Measurements from ENCODE around the gene C22orf31. TPM values are rescaled to one million over a fixed set of nuclear protein-coding genes. Genes with fewer than 3 reads are reported as not detected.

Gene C22orf31
- total and polyA plus RNA-seq, 5 donors from 2014 or later, result not detected

GRCh38 chr22:29080106-29080975 lies 18.7 kb upstream of the C22orf31 start:
- Histone ChIP-seq H3K27ac (ENCODE audit: insufficient read depth, low read length, poor library complexity, severe bottlenecking) (no peak overlapping the region), H3K36me3 (ENCODE audit: control insufficient read depth, insufficient read depth, low read length) (no peaks in the 10 kb centered on the region), H3K27me3 (ENCODE audit: control insufficient read depth, insufficient read depth, low read length) (peaks cover 10% of the 10 kb centered on the region), H3K9me3 (ENCODE audit: control insufficient read depth in 2 of 2, low read length in 2 of 2) (no peaks in the 10 kb centered on the region), H3K4me1 (ENCODE audit: control insufficient read depth, insufficient read depth, low read length, poor library complexity, severe bottlenecking) (no peaks in the 10 kb centered on the region), H3K4me3 (ENCODE audit: low read depth, low read length) (no peak overlapping the region)
- DNase-seq (no peak), ATAC-seq (ENCODE audit: low read depth in 2 of 2) (no peak)
- Mint-ChIP-seq H3K9me3 (no peaks in the 10 kb centered on the region), H3K27ac (no peak overlapping the region), H3K27me3 (peaks cover 51% of the 10 kb centered on the region), H3K4me1 (no peaks in the 10 kb centered on the region), H3K36me3 (no peaks in the 10 kb centered on the region), H3K4me3 (no peak overlapping the region)

GRCh38 chr22:29079218-29079901 lies 17.7 kb upstream of the C22orf31 start:
- Histone ChIP-seq H3K4me3 (ENCODE audit: low read depth, low read length) (no peak overlapping the region), H3K27ac (ENCODE audit: insufficient read depth, low read length, poor library complexity, severe bottlenecking) (no peak overlapping the region), H3K9me3 (ENCODE audit: control insufficient read depth in 2 of 2, low read length in 2 of 2) (no peaks in the 10 kb centered on the region), H3K27me3 (ENCODE audit: control insufficient read depth, insufficient read depth, low read length) (peaks cover 20% of the 10 kb centered on the region), H3K36me3 (ENCODE audit: control insufficient read depth, insufficient read depth, low read length) (no peaks in the 10 kb centered on the region), H3K4me1 (ENCODE audit: control insufficient read depth, insufficient read depth, low read length, poor library complexity, severe bottlenecking) (peaks cover under 1% of the 10 kb centered on the region)
- Mint-ChIP-seq H3K4me3 (no peak overlapping the region), H3K27me3 (peaks cover 57% of the 10 kb centered on the region), H3K36me3 (no peaks in the 10 kb centered on the region), H3K27ac (no peak overlapping the region), H3K4me1 (peaks cover 0 to 3% (median 0%) of the 10 kb centered on the region in 4 donors), H3K9me3 (no peaks in the 10 kb centered on the region)
- DNase-seq (no peak), ATAC-seq (ENCODE audit: low read depth in 2 of 2) (no peak)

- Mint-ChIP-seq H3K27ac (no peak overlapping the region), H3K27me3 (peaks cover 62% of the 10 kb centered on the region), H3K9me3 (no peaks in the 10 kb centered on the region), H3K36me3 (no peaks in the 10 kb centered on the region), H3K4me1 (peaks cover 0 to 6% (median 0%) of the 10 kb centered on the region in 4 donors), H3K4me3 (no peak overlapping the region)
- Histone ChIP-seq H3K4me3 (ENCODE audit: low read depth, low read length) (no peak overlapping the region), H3K36me3 (ENCODE audit: control insufficient read depth, insufficient read depth, low read length) (no peaks in the 10 kb centered on the region), H3K9me3 (ENCODE audit: control insufficient read depth in 2 of 2, low read length in 2 of 2) (no peaks in the 10 kb centered on the region), H3K4me1 (ENCODE audit: control insufficient read depth, insufficient read depth, low read length, poor library complexity, severe bottlenecking) (peaks cover 6% of the 10 kb centered on the region), H3K27me3 (ENCODE audit: control insufficient read depth, insufficient read depth, low read length) (peaks cover 23% of the 10 kb centered on the region), H3K27ac (ENCODE audit: insufficient read depth, low read length, poor library complexity, severe bottlenecking) (no peak overlapping the region)
- DNase-seq (no peak), ATAC-seq (ENCODE audit: low read depth in 2 of 2) (no peak)
Measured at GRCh38 chr22:29078869-29079207, 17.2 kb upstream of the C22orf31 start.

GRCh38 chr22:29078036-29078868 lies 16.6 kb upstream of the C22orf31 start:
- no peaks in the 10 kb centered on the region for H3K36me3 ChIP-seq (ENCODE audit: control insufficient read depth, insufficient read depth, low read length)
- H3K9me3 ChIP-seq (ENCODE audit: control insufficient read depth in 2 of 2, low read length in 2 of 2), result no peaks in the 10 kb centered on the region
- H3K27ac ChIP-seq (ENCODE audit: insufficient read depth, low read length, poor library complexity, severe bottlenecking), result no peak overlapping the region
- Mint-ChIP-seq H3K4me3 (no peak overlapping the region), H3K9me3 (no peaks in the 10 kb centered on the region), H3K36me3 (no peaks in the 10 kb centered on the region), H3K27ac (no peak overlapping the region), H3K27me3 (peaks cover 67% of the 10 kb centered on the region), H3K4me1 (peaks cover 0 to 6% (median 0%) of the 10 kb centered on the region in 4 donors)
- peaks cover 23% of the 10 kb centered on the region for H3K27me3 ChIP-seq (ENCODE audit: control insufficient read depth, insufficient read depth, low read length)
- DNase-seq (no peak), ATAC-seq (ENCODE audit: low read depth in 2 of 2) (no peak)
- H3K4me3 ChIP-seq (ENCODE audit: low read depth, low read length), result no peak overlapping the region
- peaks cover 12% of the 10 kb centered on the region for H3K4me1 ChIP-seq (ENCODE audit: control insufficient read depth, insufficient read depth, low read length, poor library complexity, severe bottlenecking)

- H3K27ac ChIP-seq (ENCODE audit: insufficient read depth, low read length, poor library complexity, severe bottlenecking), result no peak overlapping the region
- DNase-seq (no peak), ATAC-seq (ENCODE audit: low read depth in 2 of 2) (no peak)
- H3K36me3 ChIP-seq (ENCODE audit: control insufficient read depth, insufficient read depth, low read length), result no peaks in the 10 kb centered on the region
- no peak overlapping the region for H3K4me3 ChIP-seq (ENCODE audit: low read depth, low read length)
- peaks cover 24% of the 10 kb centered on the region for H3K27me3 ChIP-seq (ENCODE audit: control insufficient read depth, insufficient read depth, low read length)
- peaks cover 0 to 4% (median 0%) of the 10 kb centered on the region in 7 donors for H3K9me3 Mint-ChIP-seq
- no peaks in the 10 kb centered on the region for H3K9me3 ChIP-seq (ENCODE audit: control insufficient read depth in 2 of 2, low read length in 2 of 2)
- peaks cover 69% of the 10 kb centered on the region for H3K27me3 Mint-ChIP-seq
- H3K4me1 ChIP-seq (ENCODE audit: control insufficient read depth, insufficient read depth, low read length, poor library complexity, severe bottlenecking), result peaks cover 30% of the 10 kb centered on the region
- H3K36me3 Mint-ChIP-seq, result no peaks in the 10 kb centered on the region
- peaks cover 0 to 21% (median 6%) of the 10 kb centered on the region in 4 donors for H3K4me1 Mint-ChIP-seq
- H3K4me3 Mint-ChIP-seq, result peak overlapping the region; percentile 58 to 78 (median 68)
- H3K27ac Mint-ChIP-seq, result no peak overlapping the region
Measured at GRCh38 chr22:29074276-29074772, 12.7 kb upstream of the C22orf31 start.

GRCh38 chr22:29073618-29074275 lies 12.1 kb upstream of the C22orf31 start:
- peak in 1 of 3 donors; percentile 10 for DNase-seq
- Histone ChIP-seq H3K9me3 (ENCODE audit: control insufficient read depth in 2 of 2, low read length in 2 of 2) (no peaks in the 10 kb centered on the region), H3K36me3 (ENCODE audit: control insufficient read depth, insufficient read depth, low read length) (no peaks in the 10 kb centered on the region), H3K27ac (ENCODE audit: insufficient read depth, low read length, poor library complexity, severe bottlenecking) (no peak overlapping the region), H3K27me3 (ENCODE audit: control insufficient read depth, insufficient read depth, low read length) (peaks cover 24% of the 10 kb centered on the region), H3K4me3 (ENCODE audit: low read depth, low read length) (no peak overlapping the region), H3K4me1 (ENCODE audit: control insufficient read depth, insufficient read depth, low read length, poor library complexity, severe bottlenecking) (peaks cover 30% of the 10 kb centered on the region)
- H3K27ac Mint-ChIP-seq, result no peak overlapping the region
- peaks cover 68% of the 10 kb centered on the region for H3K27me3 Mint-ChIP-seq
- peak overlapping the region; percentile 43 to 78 (median 66) for H3K4me3 Mint-ChIP-seq
- no peak for ATAC-seq (ENCODE audit: low read depth in 2 of 2)
- no peaks in the 10 kb centered on the region for H3K36me3 Mint-ChIP-seq
- H3K9me3 Mint-ChIP-seq, result peaks cover 0 to 4% (median 0%) of the 10 kb centered on the region in 7 donors
- H3K4me1 Mint-ChIP-seq, result peaks cover 0 to 21% (median 6%) of the 10 kb centered on the region in 4 donors

Measured in CD4-positive, CD25-positive, alpha-beta regulatory T cell (primary cell).